Upper lobe of left lung (tissue), 6 donors: ENCODE data around the gene MME. TPM values are rescaled to one million over a fixed set of nuclear protein-coding genes. Genes with fewer than 3 reads are reported as not detected.

ENCODE experiments used
- ATAC-seq, 2 donors: fragments of 200-7000 bp; cut with Tn5 transposase; one replicate each; pipeline ENCODE4 v1.9.1; 2022; ENCODE audit warnings: mild to moderate bottlenecking in 2 of 2, moderate library complexity in 2 of 2; ENCODE audit not compliant: low FRiP score in 2 of 2
- DNase-seq, 2 donors: peaks; one replicate each; pipeline ENCODE4 v3.0.0-alpha.2; 2019 to 2020
- H3K27ac ChIP-seq, 4 donors: fragments of 200-600 bp; sonication (generic); one replicate each; pipeline ENCODE4 v1.5.1; 2016 to 2019
- H3K27me3 ChIP-seq, 4 donors: fragments of 200-600 bp; sonication (generic); one replicate each; pipeline ENCODE4 v1.5.1; 2017 to 2019
- H3K36me3 ChIP-seq, 4 donors: fragments of 200-600 bp; sonication (generic); one replicate each; pipeline ENCODE4 v1.5.1; 2016 to 2019
- H3K4me1 ChIP-seq, 4 donors: fragments of 200-600 bp; sonication (generic); one replicate each; pipeline ENCODE4 v1.5.1; 2018 to 2019
- H3K4me3 ChIP-seq, 4 donors: fragments of 200-600 bp; sonication (generic); one replicate each; pipeline ENCODE4 v1.5.1; 2017 to 2019; ENCODE audit warnings: mild to moderate bottlenecking in 2 of 4, moderate library complexity in 1 of 4
- H3K9me3 ChIP-seq, 4 donors: fragments of 200-600 bp; sonication (generic); one replicate each; pipeline ENCODE4 v1.5.1; 2018 to 2019
- EP300 ChIP-seq, 4 donors: sonication (generic); formaldehyde crosslinking; IDR thresholded peaks; one replicate each; pipeline ENCODE4 v1.5.1; 2017; ENCODE audit warnings: antibody characterized with exemption in 4 of 4, control low read depth in 2 of 4
- POLR2A ChIP-seq, 4 donors: fragments of 450-650 bp; IDR thresholded peaks; one replicate each; pipeline ENCODE4 v1.5.1; 2016 to 2017; ENCODE audit warnings: antibody characterized with exemption in 4 of 4, mild to moderate bottlenecking in 2 of 4
- POLR2AphosphoS5 ChIP-seq, 2 donors: sonication (generic); formaldehyde crosslinking; IDR thresholded peaks; one replicate each; pipeline ENCODE4 v1.5.1; 2017; ENCODE audit warnings: antibody characterized with exemption in 2 of 2
- WGBS, 2 donors: methylation state at CpG; one replicate each; pipeline ENCODE4 v1.1.5; 2017 to 2018; 5-methylcytosine and 5-hydroxymethylcytosine counted together
- total RNA-seq, 6 donors: library from RNA; depleted of rRNA in 4 of 6; stranded (reverse); fragments of >200 nt in 4 of 6; gene quantifications; one replicate each; pipeline versions ENCODE4 v1.1.0 to v1.2.1, GENCODE V29; 2016 to 2021
- TF ChIP-seq, protein P1 (sequence below), 6 experiments: fragments of 450-650 bp in 4 of 6; fragments of 200-600 bp in 2 of 6; sonication (generic) in 2 of 6; IDR thresholded peaks; one replicate each; pipeline ENCODE4 v1.5.1; 2016 to 2019; ENCODE audit warnings: antibody characterized with exemption in 6 of 6
- donor health status: DM: no; HTN: no; CAD: no; lungs with moderate emphysema.
- donor health status: DM: no; HTN: yes; CAD: no; lungs with severe emphysema.

Gene MME
- total RNA-seq, 6 donors from 2014 or later = 51.8 to 101 (median 74.8) TPM

DNA sequence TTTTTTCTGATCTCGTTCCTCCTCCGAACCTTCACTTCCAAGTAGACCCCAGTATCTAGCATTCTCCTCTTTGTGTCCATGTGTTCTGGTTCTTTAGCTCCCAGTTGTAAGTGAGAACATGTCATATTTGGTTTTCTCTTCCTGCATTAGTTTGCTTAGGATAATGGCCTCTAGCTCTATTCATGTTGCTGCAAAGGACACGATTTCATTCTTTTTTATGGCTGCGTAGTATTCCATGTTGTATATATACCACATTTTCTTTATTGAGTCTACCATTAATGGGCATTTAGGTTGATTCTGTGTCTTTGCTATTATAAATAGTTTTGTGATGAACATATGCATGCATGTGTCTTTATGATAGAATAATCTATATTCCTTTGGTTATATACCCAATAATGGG is 30.2 kb upstream of the MME start:
- Histone ChIP-seq H3K36me3 (no peaks in the 10 kb centered on the region), H3K4me3 (no peak overlapping the region), H3K27me3 (no peaks in the 10 kb centered on the region), H3K27ac (no peak overlapping the region), H3K9me3 (peaks cover 0 to 13% (median 8%) of the 10 kb centered on the region in 4 donors), H3K4me1 (no peaks in the 10 kb centered on the region)
- no peak for DNase-seq
- no peak for ATAC-seq
- 93 to 95% methylated on average over 4 of the region's 4 CpGs for WGBS, 2 donors
- TF ChIP-seq POLR2A (IDR thresholded peaks at IDR 0.05) (no peak), EP300 (IDR thresholded peaks at IDR 0.05) (no peak), POLR2AphosphoS5 (IDR thresholded peaks at IDR 0.05) (no peak)
- TF ChIP-seq, protein P1, sequence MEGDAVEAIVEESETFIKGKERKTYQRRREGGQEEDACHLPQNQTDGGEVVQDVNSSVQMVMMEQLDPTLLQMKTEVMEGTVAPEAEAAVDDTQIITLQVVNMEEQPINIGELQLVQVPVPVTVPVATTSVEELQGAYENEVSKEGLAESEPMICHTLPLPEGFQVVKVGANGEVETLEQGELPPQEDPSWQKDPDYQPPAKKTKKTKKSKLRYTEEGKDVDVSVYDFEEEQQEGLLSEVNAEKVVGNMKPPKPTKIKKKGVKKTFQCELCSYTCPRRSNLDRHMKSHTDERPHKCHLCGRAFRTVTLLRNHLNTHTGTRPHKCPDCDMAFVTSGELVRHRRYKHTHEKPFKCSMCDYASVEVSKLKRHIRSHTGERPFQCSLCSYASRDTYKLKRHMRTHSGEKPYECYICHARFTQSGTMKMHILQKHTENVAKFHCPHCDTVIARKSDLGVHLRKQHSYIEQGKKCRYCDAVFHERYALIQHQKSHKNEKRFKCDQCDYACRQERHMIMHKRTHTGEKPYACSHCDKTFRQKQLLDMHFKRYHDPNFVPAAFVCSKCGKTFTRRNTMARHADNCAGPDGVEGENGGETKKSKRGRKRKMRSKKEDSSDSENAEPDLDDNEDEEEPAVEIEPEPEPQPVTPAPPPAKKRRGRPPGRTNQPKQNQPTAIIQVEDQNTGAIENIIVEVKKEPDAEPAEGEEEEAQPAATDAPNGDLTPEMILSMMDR (IDR thresholded peaks at IDR 0.05) = no peak

DNA sequence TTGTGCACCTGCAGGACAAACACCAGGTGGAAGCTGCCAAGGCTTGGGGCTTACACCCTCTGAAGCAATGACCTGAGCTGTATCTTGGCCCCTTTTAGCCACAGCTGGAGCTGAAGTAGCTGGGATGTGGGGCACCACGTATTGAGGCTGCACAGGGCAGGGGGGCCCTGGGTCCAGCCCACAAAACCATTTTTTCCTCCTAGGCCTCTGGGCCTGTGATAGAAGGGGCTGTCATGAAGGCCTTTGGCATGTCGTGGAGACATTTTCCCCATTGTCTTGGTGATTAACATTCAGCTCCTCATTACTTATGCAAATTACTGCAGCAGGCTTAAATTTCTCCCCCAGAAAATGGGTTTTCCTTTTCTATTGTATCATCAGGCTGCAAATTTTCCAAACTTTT is 27.6 kb upstream of the MME start:
- H3K9me3 ChIP-seq = peaks cover 0 to 13% (median 8%) of the 10 kb centered on the region in 4 donors
- no peak overlapping the region for H3K4me3 ChIP-seq
- ATAC-seq (no peak), DNase-seq (peak in 1 of 2 donors; percentile 1)
- H3K4me1 ChIP-seq = no peaks in the 10 kb centered on the region
- no peak for TF ChIP-seq POLR2A (IDR thresholded peaks at IDR 0.05)
- TF ChIP-seq POLR2AphosphoS5 (IDR thresholded peaks at IDR 0.05) = no peak
- TF ChIP-seq, protein P1 (IDR thresholded peaks at IDR 0.05) = no peak
- TF ChIP-seq EP300 (IDR thresholded peaks at IDR 0.05) = no peak
- H3K36me3 ChIP-seq = no peaks in the 10 kb centered on the region
- 69 to 82% methylated on average over 2 of the region's 2 CpGs for WGBS, 2 donors
- no peaks in the 10 kb centered on the region for H3K27me3 ChIP-seq
- H3K27ac ChIP-seq = no peak overlapping the region

DNA sequence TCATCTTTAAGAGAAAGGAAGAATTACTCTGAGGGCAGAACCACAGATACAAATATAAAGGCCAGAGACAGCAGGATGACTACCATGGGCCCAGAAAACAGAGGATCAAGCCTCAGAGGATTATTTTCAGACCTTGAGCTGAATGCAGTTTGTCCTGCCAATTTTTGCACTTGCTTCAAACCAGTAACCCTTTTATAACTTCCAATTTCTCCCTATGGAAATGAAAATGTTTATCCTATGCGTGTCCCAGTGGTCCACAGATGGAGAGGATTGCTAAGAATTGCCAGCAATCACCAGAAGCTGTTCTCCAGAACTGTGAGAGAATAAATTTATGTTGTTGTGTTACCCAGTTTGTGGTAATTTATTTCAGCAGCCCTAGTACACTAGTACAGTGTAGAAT is 26.4 kb upstream of the MME start:
- WGBS, 2 donors = 61 to 80% methylated on average over 1 of the region's 1 CpG
- Histone ChIP-seq H3K4me3 (no peak overlapping the region), H3K9me3 (peaks cover 0 to 13% (median 8%) of the 10 kb centered on the region in 4 donors), H3K27ac (no peak overlapping the region), H3K4me1 (no peaks in the 10 kb centered on the region), H3K36me3 (no peaks in the 10 kb centered on the region), H3K27me3 (no peaks in the 10 kb centered on the region)
- ATAC-seq (no peak), DNase-seq (no peak)
- no peak for TF ChIP-seq POLR2AphosphoS5 (IDR thresholded peaks at IDR 0.05)
- TF ChIP-seq, protein P1 (IDR thresholded peaks at IDR 0.05) = no peak
- TF ChIP-seq EP300 (IDR thresholded peaks at IDR 0.05) = no peak
- no peak for TF ChIP-seq POLR2A (IDR thresholded peaks at IDR 0.05)

DNA sequence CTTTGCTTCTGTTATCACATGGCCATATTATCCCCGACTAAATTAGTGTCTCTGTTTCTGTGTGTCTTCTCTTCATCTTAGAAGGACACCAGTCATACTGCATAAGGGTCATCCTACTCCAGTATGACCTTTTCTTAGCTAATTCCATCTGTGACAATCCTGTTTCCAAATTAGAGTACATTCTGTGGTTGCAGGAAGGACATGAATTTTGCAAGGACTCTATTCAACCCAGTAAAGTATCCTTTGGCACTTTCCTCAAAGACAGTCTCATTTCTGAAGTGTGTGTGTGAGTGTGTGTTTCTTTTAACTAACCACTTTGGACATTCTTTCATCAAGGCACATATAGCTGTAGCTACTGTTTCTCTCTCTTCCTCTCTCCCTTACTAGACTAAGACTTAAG is 15.2 kb upstream of the MME start:
- H3K27me3 ChIP-seq = no peaks in the 10 kb centered on the region
- DNase-seq = no peak
- 71 to 79% methylated on average over 1 of the region's 1 CpG for WGBS, 2 donors
- H3K4me1 ChIP-seq = no peaks in the 10 kb centered on the region
- no peaks in the 10 kb centered on the region for H3K9me3 ChIP-seq
- ATAC-seq = peak in 1 of 2 donors; percentile 57
- H3K36me3 ChIP-seq = no peaks in the 10 kb centered on the region
- H3K4me3 ChIP-seq = no peak overlapping the region
- no peak overlapping the region for H3K27ac ChIP-seq
- TF ChIP-seq POLR2AphosphoS5 (IDR thresholded peaks at IDR 0.05) = no peak
- peak in 1 of 4 donors; percentile 19 for TF ChIP-seq POLR2A (IDR thresholded peaks at IDR 0.05)
- peak in 1 of 4 donors; percentile 70 for TF ChIP-seq EP300 (IDR thresholded peaks at IDR 0.05)
- TF ChIP-seq, protein P1 (IDR thresholded peaks at IDR 0.05) = no peak

DNA sequence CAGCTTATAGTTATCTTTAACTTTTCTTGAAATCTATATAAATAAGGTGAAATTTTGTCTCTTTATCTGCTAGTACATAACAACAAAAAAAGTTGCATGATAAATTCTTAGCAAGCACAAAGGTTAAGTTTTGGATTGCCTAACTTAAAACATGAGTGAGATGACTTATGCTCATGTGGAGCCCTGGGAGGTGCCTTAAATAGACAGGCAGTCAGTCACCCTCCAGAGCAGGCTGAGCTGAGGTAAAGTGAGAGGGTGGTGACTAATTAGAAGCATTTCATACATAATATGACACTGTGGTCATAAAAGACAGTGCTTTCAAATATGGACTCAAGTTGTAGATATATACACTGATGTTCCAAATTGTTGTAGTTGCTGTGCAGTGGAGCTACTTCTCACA is 14.6 kb upstream of the MME start:
- H3K4me1 ChIP-seq = no peaks in the 10 kb centered on the region
- H3K27ac ChIP-seq = no peak overlapping the region
- peak in 1 of 4 donors; percentile 14 for TF ChIP-seq POLR2A (IDR thresholded peaks at IDR 0.05)
- TF ChIP-seq, protein P1 (IDR thresholded peaks at IDR 0.05) = no peak
- TF ChIP-seq EP300 (IDR thresholded peaks at IDR 0.05) = peak in 1 of 4 donors; percentile 77
- TF ChIP-seq POLR2AphosphoS5 (IDR thresholded peaks at IDR 0.05) = no peak
- H3K9me3 ChIP-seq = no peaks in the 10 kb centered on the region
- no peak overlapping the region for H3K4me3 ChIP-seq
- no peaks in the 10 kb centered on the region for H3K36me3 ChIP-seq
- no peaks in the 10 kb centered on the region for H3K27me3 ChIP-seq
- DNase-seq (peak in 1 of 2 donors; percentile 29), ATAC-seq (peak in 1 of 2 donors; percentile 75)
